ENCODE data around the gene MTARC2.

The MTARC2 gene

DNA sequence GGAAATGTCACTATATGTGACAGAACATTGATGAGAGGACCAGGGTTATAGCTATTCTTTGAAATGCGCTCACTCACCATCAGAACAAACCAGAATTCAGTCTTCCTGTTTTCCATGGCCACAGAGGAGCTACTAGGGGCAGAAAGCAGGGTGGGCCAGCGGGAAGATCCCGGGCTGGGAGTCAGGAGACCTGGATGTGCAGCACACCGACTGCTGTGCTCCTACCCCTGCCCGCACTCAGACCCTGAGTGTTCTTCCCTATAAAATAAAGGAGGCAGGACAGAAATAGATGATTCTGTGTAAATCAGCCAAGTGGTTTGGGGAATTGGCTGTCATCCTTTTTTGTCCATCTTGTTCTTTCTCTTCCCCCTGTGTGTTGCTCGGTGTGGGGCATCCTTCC lies 59.6 kb downstream of the MTARC2 start:
- DNase-seq, result no peak

DNA sequence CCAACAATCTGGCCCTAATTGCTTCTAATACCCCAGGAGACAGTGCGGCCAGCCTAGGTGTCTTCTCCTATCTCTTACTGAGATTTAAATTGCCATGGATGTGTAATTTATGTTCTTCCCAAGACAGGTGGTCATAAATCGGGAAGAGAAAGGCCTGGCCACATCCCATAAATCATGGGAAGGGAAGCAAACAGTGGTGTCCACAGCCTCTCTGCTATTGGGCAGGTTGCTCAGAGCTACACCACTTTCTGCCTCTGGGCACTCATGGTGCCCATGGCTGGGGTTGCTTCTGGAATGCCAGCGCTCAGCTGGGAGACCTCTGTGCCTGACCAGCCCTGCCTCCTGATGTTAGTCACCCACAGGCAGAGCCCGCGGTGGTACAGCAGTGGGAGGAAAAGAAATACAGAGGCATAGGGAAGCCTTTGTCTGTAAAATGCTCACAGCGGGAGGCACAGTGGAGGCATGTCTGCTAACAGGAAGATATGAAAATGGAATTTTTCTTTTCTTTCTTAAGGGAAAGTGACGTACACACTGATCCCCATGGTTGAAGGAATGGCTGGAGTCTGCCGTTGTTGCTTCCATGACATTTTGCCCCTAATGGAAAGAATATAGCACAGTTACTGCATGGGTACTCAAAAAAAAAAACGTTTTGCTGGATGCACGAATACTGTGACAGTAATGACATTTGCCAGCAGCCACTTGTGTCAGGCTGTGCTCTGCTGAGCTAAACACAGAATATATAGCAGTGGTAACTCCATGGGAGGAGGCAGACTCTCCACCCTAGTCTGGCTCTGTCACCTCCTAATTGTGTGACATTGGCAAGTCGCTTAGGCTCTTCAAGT lies 60.4 kb downstream of the MTARC2 start:
- DNase-seq, result no peak

DNA sequence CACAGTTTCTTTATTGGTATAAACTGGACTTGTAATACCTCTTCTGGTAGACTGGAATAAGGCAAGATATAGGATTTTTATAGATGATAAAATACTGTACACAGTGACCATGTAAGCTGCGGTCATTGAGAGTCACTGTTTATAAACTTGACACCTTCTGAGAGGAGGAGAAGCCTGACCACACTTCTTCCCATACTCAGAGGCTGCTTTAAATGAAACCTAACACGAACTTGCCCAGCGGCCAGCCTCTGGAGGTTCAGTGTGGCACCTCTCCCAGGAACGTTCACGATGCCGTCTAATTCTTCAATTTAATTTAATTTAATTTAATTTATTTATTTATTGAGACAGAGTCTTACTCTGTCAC lies 61.0 kb downstream of the MTARC2 start:
- DNase-seq, result no peak

GRCh38 chr1:220809704-220810103 lies 61.6 kb downstream of the MTARC2 start:
- no peak for DNase-seq

- peak; percentile 58 for DNase-seq
These were observed 62.1 kb downstream of the MTARC2 start for GRCh38 chr1:220810179-220810653.

DNA sequence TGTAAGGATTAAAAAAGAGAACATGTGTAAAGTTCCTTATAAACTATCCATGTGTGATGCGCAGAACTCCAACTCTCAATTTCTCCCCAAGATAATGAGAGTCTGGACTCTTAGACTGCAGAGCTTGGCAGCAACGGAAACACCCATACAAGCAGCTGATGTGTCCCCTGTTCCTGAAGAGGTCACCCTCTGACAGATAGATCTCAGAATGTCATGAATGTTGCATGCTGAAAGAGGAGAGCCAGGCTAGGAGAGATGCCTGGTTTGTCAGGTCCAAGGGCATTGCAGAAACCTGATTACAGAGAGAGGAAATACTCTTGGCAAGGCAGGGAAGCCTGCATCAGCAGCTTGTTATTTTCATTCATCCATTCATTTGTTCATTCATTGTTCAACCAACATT lies 62.8 kb downstream of the MTARC2 start:
- DNase-seq, result no peak

DNA sequence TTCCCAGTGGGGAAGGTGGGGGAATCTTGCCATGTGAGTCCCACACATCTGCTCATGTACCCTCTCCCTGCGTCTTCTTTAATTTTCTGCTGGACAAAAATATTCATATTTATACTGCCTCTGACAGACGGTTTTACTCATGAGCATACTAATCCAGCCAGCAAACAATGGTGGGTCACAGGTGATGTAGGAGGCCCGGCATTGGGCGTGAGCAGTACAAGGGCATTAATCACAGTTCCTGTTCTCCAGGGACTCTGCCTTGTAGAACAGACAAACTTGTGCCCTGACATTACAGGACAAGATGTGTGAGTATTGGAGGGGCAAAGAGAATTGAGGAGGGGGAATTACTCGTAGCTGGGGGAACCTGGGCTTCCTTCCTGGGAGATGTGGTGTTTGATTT lies 63.6 kb downstream of the MTARC2 start:
- no peak for DNase-seq

- DNase-seq, result no peak
These were observed 64.2 kb downstream of the MTARC2 start for GRCh38 chr1:220812308-220812707.

GRCh38 chr1:220813013-220813412 lies 64.9 kb downstream of the MTARC2 start:
- DNase-seq, result no peak

- DNase-seq, result no peak
These were observed 67.3 kb downstream of the MTARC2 start for GRCh38 chr1:220815409-220815808.

- DNase-seq, result no peak
These were observed 69.8 kb downstream of the MTARC2 start for GRCh38 chr1:220817907-220818306.

GRCh38 chr1:220818421-220819173 lies 70.5 kb downstream of the MTARC2 start:
- no peak for DNase-seq

DNA sequence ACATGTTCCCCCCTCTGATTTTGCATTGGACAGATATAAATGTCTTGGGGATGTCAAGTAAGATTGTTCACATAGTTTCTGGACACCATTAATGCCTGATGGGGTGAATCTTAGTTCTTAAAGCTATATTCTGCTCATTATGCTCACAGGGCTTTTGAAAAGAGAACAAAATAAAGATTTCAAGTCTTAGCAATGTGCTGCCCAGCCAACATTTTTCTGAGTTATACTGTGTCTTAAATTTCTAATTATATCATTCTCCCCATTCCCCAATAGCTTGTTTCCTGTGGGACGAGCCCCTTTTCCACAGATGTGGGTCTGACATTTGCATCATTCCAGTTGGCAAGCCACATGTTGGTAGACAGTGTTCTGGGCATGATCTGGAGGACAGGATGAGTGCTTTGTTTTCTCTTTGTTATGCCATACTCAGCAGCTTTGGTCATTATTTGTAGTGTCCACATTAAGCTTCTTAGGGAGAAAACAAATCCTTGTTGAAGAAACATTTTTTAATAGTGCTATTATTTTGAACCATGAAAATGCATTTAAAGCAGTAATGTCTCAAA lies 71.4 kb downstream of the MTARC2 start:
- DNase-seq, result no peak

- no peak for DNase-seq
These were observed 76.2 kb downstream of the MTARC2 start for GRCh38 chr1:220824031-220824989.

DNA sequence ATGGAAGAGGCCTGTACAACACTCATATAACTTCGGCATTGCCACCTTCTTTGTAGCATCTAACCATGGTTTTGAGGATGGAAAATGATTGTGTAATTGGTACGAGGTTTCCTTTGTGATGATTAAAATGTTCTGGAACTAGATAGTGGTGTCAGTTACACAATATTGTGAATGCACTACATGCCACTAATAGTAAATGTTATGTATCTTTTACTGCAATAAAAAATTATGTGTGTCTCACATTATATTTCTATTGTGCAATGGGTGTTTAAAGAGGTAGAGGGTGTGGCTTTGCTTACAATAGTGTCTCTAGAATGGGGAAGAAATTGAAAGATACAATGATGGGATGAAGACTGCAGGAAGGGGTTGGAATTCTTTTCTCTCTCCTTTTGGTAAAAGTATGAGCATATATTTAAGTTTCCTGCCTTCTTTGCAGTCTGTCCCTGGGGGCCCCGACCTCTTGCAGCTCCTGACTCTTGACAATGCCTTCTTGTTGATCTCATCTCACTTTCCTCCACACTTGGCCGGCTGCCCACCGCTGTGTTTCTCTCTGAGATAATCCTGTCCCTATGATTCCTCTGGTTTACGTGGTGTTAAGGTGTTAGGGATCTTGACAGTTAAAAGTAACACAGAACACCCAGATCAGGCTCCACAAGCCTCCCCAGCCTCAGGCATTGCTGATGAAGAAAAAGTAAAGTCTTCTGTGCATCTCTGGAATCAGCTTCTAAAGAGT lies 77.9 kb downstream of the MTARC2 start:
- no peak for DNase-seq

- DNase-seq, result no peak
These were observed 78.6 kb downstream of the MTARC2 start for GRCh38 chr1:220826729-220827128.

DNA sequence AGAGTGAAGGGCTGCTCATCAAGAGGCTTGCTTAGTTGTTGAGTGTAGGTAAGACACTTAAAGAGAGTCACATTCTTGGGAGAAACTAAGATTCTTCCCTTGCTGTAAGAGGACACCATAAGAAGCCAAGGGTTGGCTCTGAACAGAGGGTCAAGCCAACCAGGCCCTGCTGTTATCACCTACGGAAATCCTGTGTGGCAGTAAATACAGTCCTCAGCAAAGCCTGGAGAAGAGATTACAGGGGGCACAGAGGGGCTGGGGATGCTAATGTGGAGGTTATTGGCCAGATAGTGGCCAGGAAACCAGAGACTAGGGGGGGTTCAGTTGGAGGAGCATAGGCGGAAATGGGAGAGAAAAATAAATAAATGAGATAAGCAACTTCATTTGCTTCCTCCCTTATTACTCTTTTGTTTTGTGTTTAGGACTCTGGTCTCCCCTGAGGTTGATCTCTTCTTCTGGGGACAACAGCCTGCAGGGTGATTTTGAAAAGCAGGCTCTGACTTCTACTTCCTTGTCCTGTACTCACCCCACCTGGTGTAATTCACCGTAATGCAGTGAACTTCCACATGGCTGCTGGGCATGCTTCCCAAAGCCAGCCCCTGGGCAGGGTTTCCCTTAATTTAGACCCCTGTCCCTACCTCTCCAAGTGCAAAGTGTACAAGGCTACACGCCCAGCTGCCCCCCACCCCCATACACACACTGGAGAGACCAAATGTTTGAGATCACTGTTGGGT lies 79.5 kb downstream of the MTARC2 start:
- DNase-seq, result no peak

GRCh38 chr1:220828179-220828490 lies 80.0 kb downstream of the MTARC2 start:
- no peak for DNase-seq

DNA sequence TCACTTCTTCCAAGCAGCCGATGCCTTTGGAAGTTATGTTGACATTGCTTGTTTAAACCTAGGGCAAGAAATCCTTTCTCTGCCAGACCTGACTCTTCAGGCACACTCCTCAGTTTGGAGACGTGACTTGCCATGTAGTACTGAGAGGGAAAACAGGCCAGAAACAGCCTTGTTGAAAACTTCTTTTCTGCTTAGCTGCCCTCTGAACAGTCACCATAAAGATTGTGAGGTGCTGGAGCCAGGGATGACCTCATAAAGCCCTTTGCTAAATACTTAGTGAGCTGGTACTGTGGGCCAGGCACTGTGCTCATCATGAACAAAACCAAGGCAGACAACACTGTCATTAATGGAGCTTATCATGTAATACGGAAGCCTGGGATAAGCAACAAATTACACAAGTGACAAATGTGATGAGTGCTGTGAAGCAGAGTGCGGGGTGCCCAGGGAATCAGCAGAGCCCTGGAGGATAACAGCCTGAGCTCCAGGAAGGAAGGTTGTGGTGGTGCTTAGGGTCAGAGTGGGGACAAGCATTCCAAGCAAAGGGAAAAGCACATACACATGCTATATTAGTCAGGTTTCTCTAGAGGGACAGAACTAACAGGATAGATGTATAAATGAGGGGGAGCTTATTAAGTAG lies 80.9 kb downstream of the MTARC2 start:
- DNase-seq, result no peak

DNA sequence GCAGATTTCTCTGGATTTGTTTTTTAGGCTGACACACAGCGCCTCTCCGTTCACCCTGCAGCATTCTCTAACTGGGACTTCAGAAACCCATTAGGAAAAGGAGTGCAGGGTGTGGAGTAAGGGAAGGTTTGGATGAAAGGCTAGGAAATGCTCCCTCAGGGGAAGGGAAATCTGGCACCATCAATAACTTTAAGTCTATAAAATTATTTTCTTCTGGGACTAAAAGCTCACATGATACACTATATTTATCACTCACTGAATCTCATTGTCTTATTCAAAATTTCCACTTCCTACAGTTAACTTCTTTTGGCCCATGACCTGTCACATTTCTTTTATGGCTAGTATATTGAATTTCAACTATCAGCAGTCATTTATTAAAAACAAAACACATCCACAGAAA lies 85.3 kb downstream of the MTARC2 start:
- no peak for DNase-seq

Data from activated T-cell treated with anti-CD3 and anti-CD28 coated beads for 4 hours (primary cell).